GM21515 (cell line): ENCODE measurements around the gene ZWILCH.

Experiments used
- ATAC-seq: cut with Tn5 transposase; IDR thresholded peaks from one replicate; pipeline ENCODE4 v1.9.1; 2021; ENCODE audit not compliant: unreplicated experiment

ZWILCH gene

DNA sequence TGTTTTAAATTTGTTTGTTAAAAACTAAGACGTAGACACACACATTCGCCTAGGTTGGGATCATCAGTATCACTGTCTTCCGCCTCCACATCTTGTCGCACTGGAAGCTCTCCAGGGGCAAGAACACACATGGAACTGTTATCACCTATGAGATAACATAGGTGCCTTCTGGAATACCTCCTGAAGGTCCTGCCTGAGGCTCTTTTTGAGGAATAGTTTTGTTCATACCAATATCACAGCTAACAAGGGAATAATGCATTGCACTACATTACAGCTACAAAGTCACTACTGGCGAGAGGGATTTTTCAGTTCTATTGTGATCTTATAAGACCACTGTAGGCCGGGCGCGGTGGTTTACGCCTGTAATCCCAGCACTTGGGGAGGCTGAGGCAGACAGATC is 29.9 kb downstream of the ZWILCH start:
- ATAC-seq = no peak

GRCh38 chr15:66542896-66543295 is 37.8 kb downstream of the ZWILCH start:
- no peak for ATAC-seq

- ATAC-seq = no peak
Measured at GRCh38 chr15:66545255-66545654, 40.1 kb downstream of the ZWILCH start.

- ATAC-seq = no peak
Measured at GRCh38 chr15:66555685-66556084, 50.6 kb downstream of the ZWILCH start.

- ATAC-seq = no peak
Measured at GRCh38 chr15:66558271-66558670, 53.1 kb downstream of the ZWILCH start.

DNA sequence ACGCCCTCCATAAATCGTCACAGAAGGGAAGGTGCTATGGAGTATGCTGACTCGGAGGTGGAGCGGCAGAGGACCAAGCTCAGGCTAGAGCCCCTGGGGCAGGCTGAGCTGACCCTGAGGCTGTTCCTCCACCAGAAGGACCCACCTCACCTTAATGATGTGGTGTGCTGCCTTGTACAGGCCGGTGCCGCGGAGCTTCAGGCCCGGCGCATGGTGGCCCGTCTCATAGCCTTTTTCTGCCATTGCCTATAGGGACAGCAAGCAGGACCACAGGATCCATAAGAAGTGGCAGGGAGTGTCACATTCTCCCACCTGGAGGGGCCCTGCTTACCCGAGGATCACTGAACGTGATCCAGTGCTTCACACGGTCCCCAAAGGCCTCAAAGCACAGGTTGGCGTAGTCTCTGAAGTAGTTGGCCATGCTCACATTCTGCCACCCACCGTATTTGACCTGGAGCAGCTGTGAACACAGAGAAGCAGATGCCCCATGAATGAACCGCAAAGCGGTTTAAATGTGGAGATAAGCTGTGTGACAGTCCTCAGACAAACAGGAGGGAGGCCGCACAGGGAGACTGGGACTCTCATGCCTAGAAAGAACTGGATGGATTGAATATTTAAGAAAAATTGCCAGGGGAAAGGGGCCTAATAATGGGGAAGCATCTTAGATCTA is 55.9 kb downstream of the ZWILCH start:
- no peak for ATAC-seq

- ATAC-seq = no peak
Measured at GRCh38 chr15:66563126-66563525, 58.0 kb downstream of the ZWILCH start.

DNA sequence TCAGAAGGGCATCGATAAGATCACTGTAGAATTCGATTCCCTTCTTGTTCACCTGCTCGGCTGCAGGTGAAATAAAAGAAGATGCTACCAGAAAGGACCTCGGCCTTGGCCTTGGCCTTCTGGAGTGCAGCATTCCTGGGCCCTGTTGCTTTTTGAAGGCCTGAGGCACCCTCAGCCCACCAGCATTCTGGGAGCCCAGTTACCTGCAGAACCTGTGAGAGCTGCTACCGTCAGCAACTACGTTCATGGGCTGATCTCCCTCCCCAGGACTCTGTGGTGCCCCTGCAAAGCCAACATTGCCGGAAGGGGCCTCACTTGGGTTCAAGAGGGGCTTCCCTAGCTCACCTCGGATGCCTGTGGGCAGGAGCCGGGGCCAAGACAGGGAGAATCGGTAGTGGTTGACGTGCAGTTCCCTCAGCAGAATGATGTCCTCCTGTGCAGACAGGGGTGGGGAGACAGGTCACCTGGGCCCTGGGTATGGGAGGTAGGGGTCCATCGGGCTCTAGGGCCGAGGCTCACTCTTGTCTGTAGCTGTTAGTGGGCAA is 58.5 kb downstream of the ZWILCH start:
- no peak for ATAC-seq

- no peak for ATAC-seq
Measured at GRCh38 chr15:66564136-66565041, 59.3 kb downstream of the ZWILCH start.

GRCh38 chr15:66565141-66565641 is 60.1 kb downstream of the ZWILCH start:
- ATAC-seq = no peak

GRCh38 chr15:66565741-66566144 is 60.6 kb downstream of the ZWILCH start, which contains the start of gene LCTL:
Gene LCTL (minus strand): TSS chr15:66565998. CDS start chr15:66565365, 633 bp downstream.
- no peak for ATAC-seq

- no peak for ATAC-seq
Measured at GRCh38 chr15:66566963-66567531, 61.9 kb downstream of the ZWILCH start.

- no peak for ATAC-seq
Measured at GRCh38 chr15:66567897-66568296, 62.8 kb downstream of the ZWILCH start.

- ATAC-seq = no peak
Measured at GRCh38 chr15:66569461-66570137, 64.5 kb downstream of the ZWILCH start.

GRCh38 chr15:66570327-66570726 is 65.2 kb downstream of the ZWILCH start:
- ATAC-seq = no peak

- ATAC-seq = no peak
Measured at GRCh38 chr15:66570842-66571478, 65.8 kb downstream of the ZWILCH start.

- no peak for ATAC-seq
Measured at GRCh38 chr15:66572146-66572545, 67.0 kb downstream of the ZWILCH start.

DNA sequence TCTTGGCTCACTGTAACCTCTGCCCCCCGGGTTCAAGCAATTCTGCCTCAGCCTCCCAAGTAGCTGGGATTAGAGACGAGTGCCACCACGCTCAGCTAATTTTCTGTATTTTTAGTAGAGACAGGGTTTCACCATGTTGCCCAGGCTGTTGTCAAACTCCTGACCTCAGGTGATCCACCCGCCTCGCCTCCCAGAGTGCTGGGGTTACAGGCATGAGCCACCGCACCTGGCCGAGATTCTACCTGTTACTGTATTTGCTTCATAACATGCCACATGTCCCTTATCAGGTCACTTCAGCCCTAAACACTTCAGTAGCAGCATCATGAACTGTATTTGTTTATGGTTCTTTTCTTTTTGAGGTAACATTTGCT is 68.2 kb downstream of the ZWILCH start:
- no peak for ATAC-seq

DNA sequence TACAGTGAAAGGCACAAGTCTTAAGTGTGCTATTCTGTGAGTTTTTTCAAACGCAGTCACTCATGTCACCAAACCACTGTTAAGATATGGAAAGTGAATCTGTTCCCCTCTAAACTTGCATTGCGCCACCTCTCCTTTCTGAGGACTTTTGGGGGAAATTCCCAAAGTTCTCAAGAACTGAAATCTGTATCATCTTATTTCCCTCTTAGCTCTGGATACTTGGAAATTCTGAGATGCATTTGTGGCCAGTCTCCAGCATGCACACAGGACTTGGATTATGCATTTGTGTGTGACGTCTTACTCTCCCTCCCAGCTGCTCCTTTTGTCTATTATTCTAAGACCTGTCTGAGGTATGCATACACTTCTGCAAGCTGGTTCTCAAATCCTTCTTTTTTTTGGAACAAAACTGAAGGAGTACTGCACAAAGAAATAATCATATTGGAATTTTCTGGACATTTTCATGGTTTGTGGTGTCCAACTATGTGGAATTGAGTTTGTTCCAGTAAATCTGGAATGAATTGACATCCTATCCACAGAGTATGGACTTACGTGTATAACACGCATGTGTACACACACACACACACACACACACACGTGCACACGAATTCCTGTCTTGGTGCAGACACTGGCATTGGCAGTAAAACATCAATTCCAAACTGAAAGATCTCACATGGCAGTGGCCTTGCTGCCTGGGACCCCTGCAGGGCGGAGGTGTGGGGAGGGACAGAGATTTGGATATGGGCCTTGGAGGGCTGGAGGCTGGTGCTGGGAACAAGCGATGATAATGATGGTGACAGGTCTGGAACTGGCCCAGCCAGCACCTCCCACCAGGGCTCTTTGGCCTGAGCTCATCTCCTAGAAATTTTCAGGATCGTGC is 68.8 kb downstream of the ZWILCH start:
- no peak for ATAC-seq

DNA sequence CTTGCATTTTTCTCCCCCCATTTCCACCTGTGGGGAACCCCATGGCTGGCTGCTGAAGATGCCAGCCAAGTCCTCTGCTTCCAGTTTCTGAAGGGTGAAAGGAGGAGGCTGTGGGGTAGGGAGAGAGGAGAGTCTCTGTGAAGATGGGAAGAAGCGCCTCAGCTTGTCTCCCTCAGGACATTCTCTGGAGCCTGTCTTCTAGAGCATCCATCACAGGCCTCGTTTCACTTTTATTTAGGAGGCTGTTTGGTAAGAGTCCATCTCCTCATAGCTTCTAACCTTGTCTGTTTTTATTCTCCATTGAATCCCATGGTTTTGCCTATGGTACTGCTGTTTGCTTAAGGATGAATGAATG is 69.4 kb downstream of the ZWILCH start:
- ATAC-seq = no peak
